ENCODE results near the gene SCARF2. TPM values are rescaled to one million over a fixed set of nuclear protein-coding genes. Genes with fewer than 3 reads are reported as not detected.
"Not testable (repeated sequence)": the region's sequence is repeated elsewhere in the genome, so short reads cannot be mapped to it uniquely, and the experiment has no call there.

SCARF2 gene
- total RNA-seq, 1 experiment from 2014 or later: 10.8 TPM

GRCh38 chr22:20412474-20413216 lies 25.0 kb downstream of the SCARF2 start:
- Histone ChIP-seq H3K9ac (ENCODE audit: extremely low read depth, insufficient read length, low read length) (no peak overlapping the region), H2AFZ (ENCODE audit: low read length) (no peak overlapping the region), H3K4ac (ENCODE audit: low read depth, low read length) (no peak overlapping the region), H3K23me2 (ENCODE audit: insufficient read length, low read depth, low read length, poor library complexity, severe bottlenecking) (no peaks in the 10 kb centered on the region), H4K91ac (ENCODE audit: insufficient read length, low read depth, low read length) (no peak overlapping the region), H2AK5ac (ENCODE audit: insufficient read length, low read length) (no peak overlapping the region), H2BK20ac (ENCODE audit: low read depth, low read length, poor library complexity, severe bottlenecking) (no peak overlapping the region), H3K18ac (ENCODE audit: insufficient read length, low read depth, low read length) (no peak overlapping the region), H3K79me1 (ENCODE audit: insufficient read depth, low read depth, low read length, poor library complexity, severe bottlenecking) (no peaks in the 10 kb centered on the region), H3K27me3 (ENCODE audit: insufficient read depth, low read length) (no peaks in the 10 kb centered on the region), H3K79me2 (ENCODE audit: insufficient read depth, low read length) (no peaks in the 10 kb centered on the region), H3K4me1 (ENCODE audit: insufficient read depth, low read length) (no peaks in the 10 kb centered on the region), H4K5ac (ENCODE audit: insufficient read length, low read depth, low read length) (no peak overlapping the region), H2BK5ac (ENCODE audit: insufficient read length, low read length) (no peak overlapping the region), H3K9me3 (ENCODE audit: control insufficient read depth, low read depth, low read length) (no peaks in the 10 kb centered on the region), H2BK120ac (ENCODE audit: low read depth, low read length, poor library complexity, severe bottlenecking) (peak overlapping the region; percentile 44), H4K8ac (replicated peaks; ENCODE audit: insufficient read length, low read depth, low read length) (no peak overlapping the region), H3K14ac (ENCODE audit: insufficient read depth, low read length) (no peak overlapping the region), H3K27ac (ENCODE audit: insufficient read length, low read depth, low read length) (no peak overlapping the region), H2BK12ac (ENCODE audit: insufficient read length, low read depth, low read length) (no peak overlapping the region), H3K23ac (ENCODE audit: insufficient read length, low read depth, low read length) (no peak overlapping the region), H3K4me2 (ENCODE audit: insufficient read depth, insufficient read length, low read length) (no peak overlapping the region), H2BK15ac (ENCODE audit: low read depth, low read length) (no peak overlapping the region), H3K56ac (ENCODE audit: insufficient read length, low read depth, low read length) (no peak overlapping the region), H3T11ph (ENCODE audit: low read length) (no peak overlapping the region), H4K20me1 (ENCODE audit: control insufficient read depth, insufficient read depth, insufficient read length) (no peaks in the 10 kb centered on the region)
- Mint-ChIP-seq H3K27ac (no peak overlapping the region), H3K36me3 (ENCODE audit: insufficient read depth in 1 of 3, low read depth in 3 of 3) (peaks cover 0 to 6% (median 0%) of the 10 kb centered on the region in 3 experiments; a peak in 4 of 7 replicates), H3K9me3 (no peaks in the 10 kb centered on the region), H3K4me1 (peaks cover 0 to 7% of the 10 kb centered on the region in 2 experiments; a peak in 1 of 4 replicates), H3K4me3 (no peak overlapping the region), H3K27me3 (ENCODE audit: low read depth) (peaks cover 2% of the 10 kb centered on the region; the same call in 1 of the 2 replicates)
- TF ChIP-seq, protein P1, sequence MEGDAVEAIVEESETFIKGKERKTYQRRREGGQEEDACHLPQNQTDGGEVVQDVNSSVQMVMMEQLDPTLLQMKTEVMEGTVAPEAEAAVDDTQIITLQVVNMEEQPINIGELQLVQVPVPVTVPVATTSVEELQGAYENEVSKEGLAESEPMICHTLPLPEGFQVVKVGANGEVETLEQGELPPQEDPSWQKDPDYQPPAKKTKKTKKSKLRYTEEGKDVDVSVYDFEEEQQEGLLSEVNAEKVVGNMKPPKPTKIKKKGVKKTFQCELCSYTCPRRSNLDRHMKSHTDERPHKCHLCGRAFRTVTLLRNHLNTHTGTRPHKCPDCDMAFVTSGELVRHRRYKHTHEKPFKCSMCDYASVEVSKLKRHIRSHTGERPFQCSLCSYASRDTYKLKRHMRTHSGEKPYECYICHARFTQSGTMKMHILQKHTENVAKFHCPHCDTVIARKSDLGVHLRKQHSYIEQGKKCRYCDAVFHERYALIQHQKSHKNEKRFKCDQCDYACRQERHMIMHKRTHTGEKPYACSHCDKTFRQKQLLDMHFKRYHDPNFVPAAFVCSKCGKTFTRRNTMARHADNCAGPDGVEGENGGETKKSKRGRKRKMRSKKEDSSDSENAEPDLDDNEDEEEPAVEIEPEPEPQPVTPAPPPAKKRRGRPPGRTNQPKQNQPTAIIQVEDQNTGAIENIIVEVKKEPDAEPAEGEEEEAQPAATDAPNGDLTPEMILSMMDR (conservative IDR thresholded peaks at IDR 0.05): no peak
- WGBS (ENCODE audit: extremely low coverage, insufficient read length, low lambda C conversion rate): no CpG with 5 or more reads among the region's 10 CpGs
- DNase-seq: no peak

- DNase-seq; H3K14ac ChIP-seq (ENCODE audit: insufficient read depth, low read length); H3K27me3 Mint-ChIP-seq (ENCODE audit: low read depth); H4K91ac ChIP-seq (ENCODE audit: insufficient read length, low read depth, low read length); H3K79me1 ChIP-seq (ENCODE audit: insufficient read depth, low read depth, low read length, poor library complexity, severe bottlenecking); H4K5ac ChIP-seq (ENCODE audit: insufficient read length, low read depth, low read length); H4K8ac ChIP-seq (replicated peaks; ENCODE audit: insufficient read length, low read depth, low read length); H2BK15ac ChIP-seq (ENCODE audit: low read depth, low read length); H2AK5ac ChIP-seq (ENCODE audit: insufficient read length, low read length); H3K23ac ChIP-seq (ENCODE audit: insufficient read length, low read depth, low read length); H2AFZ ChIP-seq (ENCODE audit: low read length); H3K79me2 ChIP-seq (ENCODE audit: insufficient read depth, low read length); H2BK20ac ChIP-seq (ENCODE audit: low read depth, low read length, poor library complexity, severe bottlenecking); H3K18ac ChIP-seq (ENCODE audit: insufficient read length, low read depth, low read length); H3K27ac ChIP-seq (ENCODE audit: insufficient read length, low read depth, low read length); H4K20me1 ChIP-seq (ENCODE audit: control insufficient read depth, insufficient read depth, insufficient read length); H3K4me1 Mint-ChIP-seq; H2BK120ac ChIP-seq (ENCODE audit: low read depth, low read length, poor library complexity, severe bottlenecking); H3K4me2 ChIP-seq (ENCODE audit: insufficient read depth, insufficient read length, low read length); H3K4me3 Mint-ChIP-seq; H3K4ac ChIP-seq (ENCODE audit: low read depth, low read length); H3K9ac ChIP-seq (ENCODE audit: extremely low read depth, insufficient read length, low read length); H3K9me3 ChIP-seq (ENCODE audit: control insufficient read depth, low read depth, low read length); H3K27me3 ChIP-seq (ENCODE audit: insufficient read depth, low read length); H3K56ac ChIP-seq (ENCODE audit: insufficient read length, low read depth, low read length); H3K27ac Mint-ChIP-seq; H3K9me3 Mint-ChIP-seq; H3K23me2 ChIP-seq (ENCODE audit: insufficient read length, low read depth, low read length, poor library complexity, severe bottlenecking); H3T11ph ChIP-seq (ENCODE audit: low read length); H2BK5ac ChIP-seq (ENCODE audit: insufficient read length, low read length); H3K4me1 ChIP-seq (ENCODE audit: insufficient read depth, low read length); H2BK12ac ChIP-seq (ENCODE audit: insufficient read length, low read depth, low read length): not testable (repeated sequence)
- no CpG with 5 or more reads among the region's 3 CpGs for WGBS (ENCODE audit: extremely low coverage, insufficient read length, low lambda C conversion rate)
- H3K36me3 Mint-ChIP-seq (ENCODE audit: insufficient read depth in 1 of 3, low read depth in 3 of 3): peaks cover 19 to 31% (median 25%) of the 10 kb centered on the region in 3 experiments; a peak in 6 of 7 replicates
These were observed 28.2 kb downstream of the SCARF2 start for GRCh38 chr22:20409385-20409784.
